Measurements from ENCODE around the gene PKLR. TPM values are rescaled to one million over a fixed set of nuclear protein-coding genes. Genes with fewer than 3 reads are reported as not detected.

PKLR gene
- total RNA-seq, 4 donors from 2014 or later = 0.21 TPM; not detected in 3

GRCh38 chr1:155272466-155273342 is 28.5 kb downstream of the PKLR start:
- Histone ChIP-seq H3K36me3 (no peaks in the 10 kb centered on the region), H3K4me3 (peak overlapping the region; percentile 65 to 90), H3K27ac (peak overlapping the region; percentile 85 to 97), H3K4me1 (peaks cover 3 to 7% of the 10 kb centered on the region in 2 donors), H3K27me3 (no peaks in the 10 kb centered on the region), H3K9me3 (no peaks in the 10 kb centered on the region)
- TF ChIP-seq, protein P1, sequence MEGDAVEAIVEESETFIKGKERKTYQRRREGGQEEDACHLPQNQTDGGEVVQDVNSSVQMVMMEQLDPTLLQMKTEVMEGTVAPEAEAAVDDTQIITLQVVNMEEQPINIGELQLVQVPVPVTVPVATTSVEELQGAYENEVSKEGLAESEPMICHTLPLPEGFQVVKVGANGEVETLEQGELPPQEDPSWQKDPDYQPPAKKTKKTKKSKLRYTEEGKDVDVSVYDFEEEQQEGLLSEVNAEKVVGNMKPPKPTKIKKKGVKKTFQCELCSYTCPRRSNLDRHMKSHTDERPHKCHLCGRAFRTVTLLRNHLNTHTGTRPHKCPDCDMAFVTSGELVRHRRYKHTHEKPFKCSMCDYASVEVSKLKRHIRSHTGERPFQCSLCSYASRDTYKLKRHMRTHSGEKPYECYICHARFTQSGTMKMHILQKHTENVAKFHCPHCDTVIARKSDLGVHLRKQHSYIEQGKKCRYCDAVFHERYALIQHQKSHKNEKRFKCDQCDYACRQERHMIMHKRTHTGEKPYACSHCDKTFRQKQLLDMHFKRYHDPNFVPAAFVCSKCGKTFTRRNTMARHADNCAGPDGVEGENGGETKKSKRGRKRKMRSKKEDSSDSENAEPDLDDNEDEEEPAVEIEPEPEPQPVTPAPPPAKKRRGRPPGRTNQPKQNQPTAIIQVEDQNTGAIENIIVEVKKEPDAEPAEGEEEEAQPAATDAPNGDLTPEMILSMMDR (IDR thresholded peaks at IDR 0.05) = no peak
- TF ChIP-seq POLR2A (IDR thresholded peaks at IDR 0.05) = no peak
- peak in 1 of 2 donors; percentile 26 for DNase-seq
- intact Hi-C loops (cut with DNase I; ENCODE audit: low total_unique reads) = no loop called here

DNA sequence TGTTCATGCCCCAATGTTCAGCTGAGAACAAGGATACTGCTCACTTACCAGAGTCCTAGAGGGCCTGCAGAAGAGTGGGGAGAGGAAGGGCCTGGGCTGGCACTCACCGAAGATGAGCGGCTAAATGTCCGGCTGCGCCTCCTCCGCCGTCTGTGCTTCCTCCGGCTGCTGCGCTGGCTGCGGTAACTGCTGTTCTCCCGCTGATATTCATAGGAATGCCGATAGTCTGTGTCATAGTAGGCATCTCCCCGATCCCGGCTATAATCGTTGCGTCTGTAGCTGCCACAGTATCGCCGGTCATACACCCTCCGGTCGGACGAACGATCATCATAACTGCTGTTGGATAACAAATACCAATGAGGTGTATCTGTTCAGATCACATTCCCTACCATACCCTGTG is 31.9 kb downstream of the PKLR start:
- Histone ChIP-seq H3K4me1 (peaks cover 0 to 7% of the 10 kb centered on the region in 2 donors), H3K36me3 (no peaks in the 10 kb centered on the region)

GRCh38 chr1:155268630-155269029 is 32.6 kb downstream of the PKLR start:
- Histone ChIP-seq H3K27ac (no peak overlapping the region), H3K27me3 (no peaks in the 10 kb centered on the region), H3K36me3 (no peaks in the 10 kb centered on the region), H3K4me1 (peaks cover 0 to 7% of the 10 kb centered on the region in 2 donors), H3K9me3 (no peaks in the 10 kb centered on the region), H3K4me3 (no peak overlapping the region)
- DNase-seq = no peak
- TF ChIP-seq POLR2A (IDR thresholded peaks at IDR 0.05) = no peak
- TF ChIP-seq, protein P1 (IDR thresholded peaks at IDR 0.05) = no peak
- intact Hi-C loops (cut with DNase I; ENCODE audit: low total_unique reads) = no loop called here

More for the DNA sequence above, 31.9 kb downstream of the PKLR start:
- DNase-seq = no peak
- no peak overlapping the region for H3K27ac ChIP-seq
- TF ChIP-seq, protein P1 (IDR thresholded peaks at IDR 0.05) = no peak
- TF ChIP-seq POLR2A (IDR thresholded peaks at IDR 0.05) = no peak
- H3K9me3 ChIP-seq = no peaks in the 10 kb centered on the region
- no peak overlapping the region for H3K4me3 ChIP-seq
- intact Hi-C loops (cut with DNase I; ENCODE audit: low total_unique reads) = no loop called here
- H3K27me3 ChIP-seq = no peaks in the 10 kb centered on the region

GRCh38 chr1:155267373-155267772 is 33.9 kb downstream of the PKLR start:
- Histone ChIP-seq H3K4me3 (no peak overlapping the region), H3K27me3 (no peaks in the 10 kb centered on the region), H3K9me3 (no peaks in the 10 kb centered on the region), H3K27ac (no peak overlapping the region), H3K4me1 (peaks cover 0 to 5% of the 10 kb centered on the region in 2 donors), H3K36me3 (no peaks in the 10 kb centered on the region)
- TF ChIP-seq, protein P1 (IDR thresholded peaks at IDR 0.05) = no peak
- no peak for TF ChIP-seq POLR2A (IDR thresholded peaks at IDR 0.05)
- DNase-seq = no peak
- intact Hi-C loops (cut with DNase I; ENCODE audit: low total_unique reads) = no loop called here

GRCh38 chr1:155266553-155266952 is 34.7 kb downstream of the PKLR start:
- no peak for DNase-seq
- Histone ChIP-seq H3K4me3 (no peak overlapping the region), H3K27me3 (no peaks in the 10 kb centered on the region), H3K9me3 (no peaks in the 10 kb centered on the region), H3K36me3 (no peaks in the 10 kb centered on the region), H3K4me1 (no peaks in the 10 kb centered on the region), H3K27ac (no peak overlapping the region)
- TF ChIP-seq, protein P1 (IDR thresholded peaks at IDR 0.05) = no peak
- TF ChIP-seq POLR2A (IDR thresholded peaks at IDR 0.05) = no peak
- intact Hi-C loops (cut with DNase I; ENCODE audit: low total_unique reads) = no loop called here
